Gastrocnemius medialis (tissue), 4 donors: Measurements from ENCODE around the gene EEFSEC.

Experiments used
- CTCF ChIP-seq, 5 experiments: fragments of 450-650 bp in 3 of 5; fragments of 200-600 bp in 2 of 5; sonication (generic) in 2 of 5; IDR thresholded peaks in 4 of 5; conservative IDR thresholded peaks in 1 of 5; 1 replicate in 4 of 5; 2 replicates in 1 of 5; pipeline ENCODE4 v1.5.1; 2016 to 2019; ENCODE audit warnings: antibody characterized with exemption in 5 of 5, mild to moderate bottlenecking in 3 of 5, moderate library complexity in 3 of 5
- POLR2A ChIP-seq, 2 donors: fragments of 450-650 bp; IDR thresholded peaks; one replicate each; pipeline ENCODE4 v1.6.1; 2017; ENCODE audit warnings: antibody characterized with exemption in 2 of 2, mild to moderate bottlenecking in 2 of 2, moderate library complexity in 2 of 2

DNA sequence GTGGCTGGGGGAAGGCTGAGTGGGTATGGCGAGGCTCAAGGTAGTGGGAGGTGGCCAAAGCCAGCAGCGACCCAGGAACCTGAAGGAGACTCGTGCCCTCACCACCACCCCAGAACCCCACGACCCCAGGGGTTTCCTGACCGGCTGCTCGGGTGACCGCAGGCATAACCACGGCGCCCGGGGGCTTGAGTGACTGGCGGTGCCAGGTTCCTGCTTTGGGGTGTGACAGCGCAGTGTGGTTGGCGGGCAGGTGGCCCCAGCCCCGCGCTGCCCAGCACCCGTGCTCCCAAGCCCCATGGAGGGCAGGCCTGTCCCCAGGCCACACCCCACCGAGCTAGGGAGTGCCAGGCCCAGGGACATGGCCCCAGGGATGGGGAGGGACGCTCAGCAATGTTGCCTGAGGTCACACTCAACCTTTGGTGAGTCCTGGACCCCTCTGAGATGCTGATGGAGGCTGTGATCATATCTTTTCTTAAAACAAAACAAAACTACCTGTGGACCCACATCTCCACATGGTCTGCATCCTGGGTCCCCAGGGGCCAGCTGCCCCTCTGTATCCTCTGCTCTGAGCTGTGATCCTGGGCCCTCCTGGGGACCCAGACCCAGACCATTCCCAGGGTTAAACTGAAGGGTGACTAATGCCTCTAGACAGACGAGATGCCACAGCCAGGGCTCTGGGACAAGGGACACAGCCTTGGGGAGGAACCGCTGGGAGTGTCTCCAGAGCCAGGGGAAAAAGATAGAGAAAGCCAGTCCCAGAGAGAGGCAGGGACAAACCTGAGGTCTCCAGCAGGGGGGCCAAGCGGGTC, 300.4 kb downstream of the EEFSEC start:
- TF ChIP-seq CTCF (IDR thresholded peaks at IDR 0.05 in 4 of 5, conservative IDR thresholded peaks at IDR 0.05 in 1 of 5) = no peak
- TF ChIP-seq POLR2A (IDR thresholded peaks at IDR 0.05) = no peak
